GM23248 (cell line): Measurements from ENCODE around the gene BEND7.

Source experiments
- EZH2 ChIP-seq: fragments of 200-600 bp; sonication (generic); IDR thresholded peaks from 2 replicates; pipeline ENCODE4 v1.6.1; 2018; ENCODE audit warnings: antibody characterized with exemption, mild to moderate bottlenecking; ENCODE audit not compliant: insufficient read depth, poor library complexity, severe bottlenecking
- EZH2phosphoT487 ChIP-seq: fragments of 200-600 bp; sonication (generic); IDR thresholded peaks from 2 replicates; pipeline ENCODE4 v1.6.1; 2018; ENCODE audit warnings: antibody characterized with exemption, moderate library complexity, mild to moderate bottlenecking, low read depth; ENCODE audit not compliant: insufficient read depth

DNA sequence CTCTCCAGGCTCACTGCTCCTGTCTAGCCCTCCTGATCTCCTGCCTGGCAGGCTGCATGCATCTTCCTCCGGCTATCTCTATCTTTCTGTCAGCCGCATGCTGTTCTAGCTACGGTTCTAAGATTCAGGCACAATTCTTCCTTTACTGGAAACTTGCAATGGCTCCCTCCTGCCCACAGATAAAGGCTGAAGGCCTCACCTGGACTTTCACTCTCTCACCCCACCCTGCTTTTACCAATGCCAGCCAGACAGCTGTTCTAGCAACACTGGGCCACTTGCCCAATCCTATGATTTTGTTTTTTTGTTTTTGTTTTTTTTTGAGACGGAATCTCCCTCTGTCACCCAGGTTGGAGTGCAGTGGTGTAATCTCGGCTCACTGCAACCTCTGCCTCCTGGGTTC, 38.3 kb downstream of the BEND7 start:
- TF ChIP-seq EZH2 (no peak), EZH2phosphoT487 (no peak)
